IMR-90 (cell line): ENCODE data around the gene CELF5. TPM values are rescaled to one million over a fixed set of nuclear protein-coding genes. Genes with fewer than 3 reads are reported as not detected.

ENCODE experiments used
- ATAC-seq: fragments of 200-7000 bp; cut with Tn5 transposase; 2 replicates; pipeline ENCODE4 v1.9.1; 2020; ENCODE audit warnings: low read depth, mild to moderate bottlenecking, moderate library complexity
- BruUV-seq: library from RNA; stranded (reverse); fragments of 400-500 nt; replicated peaks from 2 replicates; lab custom pipeline; 2021; lab: Mats Ljungman, UMichigan
- CTCF ChIA-PET: fragments of 300-600 bp; formaldehyde crosslinking; extraction: SDS; loops from one replicate; lab custom pipeline; 2021; ENCODE audit warnings: antibody characterized with exemption; lab: Yijun Ruan, JAX
- POLR2A ChIA-PET: fragments of 300-600 bp; sonication (Branson Sonifier 250); formaldehyde crosslinking; loops from one replicate; lab custom pipeline; 2022; ENCODE audit warnings: antibody characterized with exemption; ENCODE audit not compliant: unreplicated experiment; lab: Charles Lee
- DNase-seq: peaks from one replicate; pipeline ENCODE4 v3.0.0; 2013
- H2AFZ ChIP-seq: replicated peaks from 2 replicates; pipeline ENCODE3; 2013; ENCODE audit warnings: low read length, mild to moderate bottlenecking; ENCODE audit not compliant: poor library complexity
- H2AK5ac ChIP-seq: 2 replicates; pipeline ENCODE4 v1.6.1; 2013; ENCODE audit warnings: low read depth, low read length, inconsistent platforms
- H2AK9ac ChIP-seq: replicated peaks from 2 replicates; pipeline ENCODE3; 2013; ENCODE audit warnings: mild to moderate bottlenecking, low read depth, low read length, moderate library complexity; ENCODE audit not compliant: poor library complexity
- H2BK120ac ChIP-seq: 2 replicates; pipeline ENCODE4 v1.6.1; 2013; ENCODE audit warnings: low read depth, low read length, inconsistent platforms
- H2BK15ac ChIP-seq: 3 replicates; pipeline ENCODE4 v1.6.1; 2013; ENCODE audit warnings: low read depth, low read length, inconsistent platforms
- H2BK20ac ChIP-seq: 2 replicates; pipeline ENCODE4 v1.6.1; 2013; ENCODE audit warnings: low read depth, mild to moderate bottlenecking, inconsistent platforms, low read length, moderate library complexity
- H2BK5ac ChIP-seq: 2 replicates; pipeline ENCODE4 v1.6.1; 2013; ENCODE audit warnings: mild to moderate bottlenecking, low read depth, low read length, inconsistent platforms; ENCODE audit not compliant: poor library complexity, severe bottlenecking
- H3K14ac ChIP-seq: replicated peaks from 2 replicates; pipeline ENCODE4 v1.6.1; 2013; ENCODE audit warnings: low read depth, low read length, inconsistent platforms
- H3K18ac ChIP-seq: 2 replicates; pipeline ENCODE4 v1.6.1; 2013; ENCODE audit warnings: low read depth, low read length, control low read depth
- H3K23ac ChIP-seq: 2 replicates; pipeline ENCODE4 v1.6.1; 2013; ENCODE audit warnings: low read depth, low read length, inconsistent platforms
- H3K27ac ChIP-seq: 2 replicates; pipeline ENCODE4 v1.5.1; 2013; ENCODE audit warnings: mild to moderate bottlenecking, control low read depth, low read length; ENCODE audit not compliant: insufficient read depth
- H3K27me3 ChIP-seq: 2 replicates; pipeline ENCODE4 v1.6.1; 2013; ENCODE audit warnings: low read length; ENCODE audit not compliant: control insufficient read depth, insufficient read depth
- H3K36me3 ChIP-seq: 2 replicates; pipeline ENCODE4 v1.6.1; 2013; ENCODE audit warnings: low read length, mixed read lengths; ENCODE audit not compliant: control insufficient read depth, insufficient read depth
- H3K4ac ChIP-seq: 2 replicates; pipeline ENCODE4 v1.6.1; 2013; ENCODE audit warnings: low read depth, low read length, inconsistent platforms
- H3K4me1 ChIP-seq: 2 replicates; pipeline ENCODE4 v1.6.1; 2013; ENCODE audit warnings: low read length, mixed read lengths; ENCODE audit not compliant: control insufficient read depth, insufficient read depth
- H3K4me2 ChIP-seq: 2 replicates; pipeline ENCODE4 v1.6.1; 2013; ENCODE audit warnings: low read depth, mild to moderate bottlenecking, control low read depth, low read length, moderate library complexity
- H3K4me3 ChIP-seq: 2 replicates; pipeline ENCODE4 v1.5.1; 2013; ENCODE audit warnings: low read depth, mild to moderate bottlenecking, control low read depth, low read length, moderate library complexity; ENCODE audit not compliant: insufficient read depth
- H3K56ac ChIP-seq: 2 replicates; pipeline ENCODE4 v1.6.1; 2013; ENCODE audit warnings: low read length, inconsistent platforms; ENCODE audit not compliant: insufficient read depth; ENCODE audit errors: extremely low read depth
- H3K79me1 ChIP-seq, 2 experiments: 2 replicates each; pipeline ENCODE4 v1.6.1; 2013; ENCODE audit warnings: low read length in 2 of 2, inconsistent platforms in 1 of 2, low read depth in 1 of 2
- H3K9ac ChIP-seq: 2 replicates; pipeline ENCODE4 v1.6.1; 2013; ENCODE audit warnings: low read depth, low read length, control low read depth
- H3K9me1 ChIP-seq: 2 replicates; pipeline ENCODE4 v1.6.1; 2013; ENCODE audit warnings: low read length, inconsistent platforms; ENCODE audit not compliant: insufficient read depth
- H3K9me3 ChIP-seq: 2 replicates; pipeline ENCODE4 v1.6.1; 2013; ENCODE audit warnings: low read length; ENCODE audit not compliant: control insufficient read depth, insufficient read depth
- H4K20me1 ChIP-seq: 2 replicates; pipeline ENCODE4 v1.6.1; 2013; ENCODE audit warnings: low read length, inconsistent platforms; ENCODE audit not compliant: insufficient read depth
- H4K5ac ChIP-seq: 2 replicates; pipeline ENCODE4 v1.6.1; 2013; ENCODE audit warnings: mild to moderate bottlenecking, low read depth, low read length, control low read depth
- H4K8ac ChIP-seq, 2 experiments: 2 replicates each; pipeline ENCODE4 v1.6.1; 2013; ENCODE audit warnings: low read depth in 2 of 2, low read length in 2 of 2, control low read depth in 1 of 2, inconsistent platforms in 1 of 2
- H4K91ac ChIP-seq: 2 replicates; pipeline ENCODE4 v1.6.1; 2013; ENCODE audit warnings: low read depth, low read length, inconsistent platforms; ENCODE audit not compliant: insufficient read depth
- BHLHE40 ChIP-seq: fragments of 150-350 bp; IDR thresholded peaks from 2 replicates; pipeline ENCODE4 v1.6.1; 2016; ENCODE audit warnings: mild to moderate bottlenecking, low read depth, low read length
- MXI1 ChIP-seq: IDR thresholded peaks from 2 replicates; pipeline ENCODE4 v1.6.1; 2012; ENCODE audit warnings: low read depth, mild to moderate bottlenecking, low read length, moderate library complexity, borderline replicate concordance
- WGBS, 2 experiments: methylation state at CpG; one replicate each; pipeline versions ENCODE4 v1.1.5 to v1.1.7; 2013; ENCODE audit warnings: missing lambda C conversion rate in 2 of 2; ENCODE audit not compliant: insufficient read length in 1 of 2; ENCODE audit errors: extremely low coverage in 2 of 2; 5-methylcytosine and 5-hydroxymethylcytosine counted together
- dilution Hi-C: fragments of 300-500 bp; cut with HindIII; formaldehyde crosslinking; loops from one replicate; pipeline ENCODE4 v1.14.3; 2018; ENCODE audit warnings: low sequenced_read_pairs; ENCODE audit not compliant: unreplicated experiment
- in situ Hi-C: fragments of 300-500 bp; cut with MboI; formaldehyde crosslinking; loops from 3 replicates; pipeline ENCODE4 v1.14.3; 2019; ENCODE audit warnings: low sequenced_read_pairs, inconsistent platforms, mixed read lengths
- intact Hi-C: fragments of 100-400 bp; cut with micrococcal nuclease; formaldehyde crosslinking; loops from 2 replicates; pipeline ENCODE4 v1.10.0; 2022
- polyA plus RNA-seq, 3 experiments: library from polyadenylated mRNA; depleted of rRNA; stranded (reverse); fragments of >200 nt; gene quantifications; 2 replicates each; pipeline ENCODE4 v1.2.3, GENCODE V29; 2012; ENCODE audit warnings: low replicate concordance in 1 of 3
- total RNA-seq: library from RNA; depleted of rRNA; stranded (reverse); fragments of >200 nt; gene quantifications from 2 replicates; pipeline ENCODE4 v1.2.3, GENCODE V29; 2012

CELF5 gene
- total and polyA plus RNA-seq, 2 of the 4 experiments (the other 2 are of a cell fraction), result 0.02 TPM; not detected in 1

- Histone ChIP-seq H4K5ac (no peak overlapping the region), H3K9ac (no peak overlapping the region), H3K4me1 (peaks cover 2% of the 10 kb centered on the region; the same call in 1 of the 2 replicates), H3K79me1 (no peaks in the 10 kb centered on the region), H2BK20ac (no peak overlapping the region), H3K23ac (no peak overlapping the region), H3K18ac (no peak overlapping the region), H2AK5ac (no peak overlapping the region), H2BK5ac (no peak overlapping the region), H2BK120ac (no peak overlapping the region), H4K91ac (no peak overlapping the region), H3K27me3 (peaks cover 56% of the 10 kb centered on the region), H2AK9ac (no peak overlapping the region), H3K4ac (no peak overlapping the region), H2BK15ac (no peak overlapping the region), H3K14ac (no peak overlapping the region), H3K56ac (no peak overlapping the region), H3K36me3 (no peaks in the 10 kb centered on the region), H3K9me1 (no peaks in the 10 kb centered on the region), H4K8ac (no peak overlapping the region), H3K9me3 (no peaks in the 10 kb centered on the region; the same call in 1 of the 2 replicates), H3K4me3 (no peak overlapping the region), H2AFZ (no peak overlapping the region), H3K27ac (no peak overlapping the region), H3K4me2 (no peak overlapping the region), H4K20me1 (no peaks in the 10 kb centered on the region)
- intact Hi-C loops (no loop called here), in situ Hi-C loops (no loop called here), dilution Hi-C loops (no loop called here)
- WGBS, 2 experiments, result 81% methylated on average over 5 of the region's 12 CpGs; no CpG with 5 or more reads in 1 of the 2 experiments
- TF ChIP-seq BHLHE40 (no peak), MXI1 (no peak)
- DNase-seq, result no peak
- POLR2A ChIA-PET, result no interaction called here
- CTCF ChIA-PET, result no interaction called here
- no peak for ATAC-seq
- no TSS peak for BruUV-seq
Measured at GRCh38 chr19:3227054-3227626, 2.7 kb downstream of the CELF5 start.
